T-helper 1 cell treated with Interleukin-12 subunit alpha and Interleukin-12 subunit beta and Interleukin-4 antibody, amounts not matched to agents 30 μg/mL and 1 μg/mL, for 36 hours (primary cell): ENCODE data around the gene KIZ.

Experiments
- H3K27ac Mint-ChIP-seq: one replicate; pipeline ENCODE4 v1.8.0; 2021; ENCODE audit warnings: mild to moderate bottlenecking, mixed read lengths
- H3K27me3 Mint-ChIP-seq: one replicate; pipeline ENCODE4 v1.8.0; 2021; ENCODE audit warnings: low read depth, mixed read lengths
- H3K36me3 Mint-ChIP-seq: one replicate; pipeline ENCODE4 v1.8.0; 2021; ENCODE audit warnings: low read depth, mixed read lengths
- H3K4me1 Mint-ChIP-seq: one replicate; pipeline ENCODE4 v1.8.0; 2021; ENCODE audit warnings: low read depth, mixed read lengths
- H3K4me3 Mint-ChIP-seq: one replicate; pipeline ENCODE4 v1.8.0; 2021; ENCODE audit warnings: mild to moderate bottlenecking, moderate library complexity, mixed read lengths
- H3K9me3 Mint-ChIP-seq: one replicate; pipeline ENCODE4 v1.8.0; 2021; ENCODE audit warnings: mixed read lengths

KIZ gene

GRCh38 chr20:21286775-21287174, 160.9 kb downstream of the KIZ start:
- H3K4me3 Mint-ChIP-seq, result no peak overlapping the region
- H3K36me3 Mint-ChIP-seq, result no peaks in the 10 kb centered on the region
- H3K9me3 Mint-ChIP-seq, result no peaks in the 10 kb centered on the region
- H3K4me1 Mint-ChIP-seq, result no peaks in the 10 kb centered on the region
- H3K27ac Mint-ChIP-seq, result no peak overlapping the region
- peaks cover 26% of the 10 kb centered on the region for H3K27me3 Mint-ChIP-seq

- Mint-ChIP-seq H3K9me3 (no peaks in the 10 kb centered on the region), H3K27me3 (peaks cover 27% of the 10 kb centered on the region), H3K36me3 (no peaks in the 10 kb centered on the region), H3K4me3 (no peak overlapping the region), H3K4me1 (no peaks in the 10 kb centered on the region), H3K27ac (no peak overlapping the region)
Measured at GRCh38 chr20:21288587-21289370, 162.9 kb downstream of the KIZ start.

GRCh38 chr20:21289651-21290050, 163.8 kb downstream of the KIZ start:
- no peak overlapping the region for H3K27ac Mint-ChIP-seq
- no peak overlapping the region for H3K4me3 Mint-ChIP-seq
- H3K4me1 Mint-ChIP-seq, result no peaks in the 10 kb centered on the region
- no peaks in the 10 kb centered on the region for H3K36me3 Mint-ChIP-seq
- no peaks in the 10 kb centered on the region for H3K9me3 Mint-ChIP-seq
- peaks cover 31% of the 10 kb centered on the region for H3K27me3 Mint-ChIP-seq

- Mint-ChIP-seq H3K27me3 (peaks cover 33% of the 10 kb centered on the region), H3K4me3 (no peak overlapping the region), H3K4me1 (no peaks in the 10 kb centered on the region), H3K36me3 (no peaks in the 10 kb centered on the region), H3K27ac (no peak overlapping the region), H3K9me3 (no peaks in the 10 kb centered on the region)
Measured at GRCh38 chr20:21291026-21291425, 165.1 kb downstream of the KIZ start.

- Mint-ChIP-seq H3K27ac (no peak overlapping the region), H3K4me3 (no peak overlapping the region), H3K9me3 (no peaks in the 10 kb centered on the region), H3K27me3 (peaks cover 31% of the 10 kb centered on the region), H3K36me3 (no peaks in the 10 kb centered on the region), H3K4me1 (no peaks in the 10 kb centered on the region)
Measured at GRCh38 chr20:21294755-21295154, 168.9 kb downstream of the KIZ start.
